ENCODE measurements around the gene ABCG1.

The ABCG1 gene

DNA sequence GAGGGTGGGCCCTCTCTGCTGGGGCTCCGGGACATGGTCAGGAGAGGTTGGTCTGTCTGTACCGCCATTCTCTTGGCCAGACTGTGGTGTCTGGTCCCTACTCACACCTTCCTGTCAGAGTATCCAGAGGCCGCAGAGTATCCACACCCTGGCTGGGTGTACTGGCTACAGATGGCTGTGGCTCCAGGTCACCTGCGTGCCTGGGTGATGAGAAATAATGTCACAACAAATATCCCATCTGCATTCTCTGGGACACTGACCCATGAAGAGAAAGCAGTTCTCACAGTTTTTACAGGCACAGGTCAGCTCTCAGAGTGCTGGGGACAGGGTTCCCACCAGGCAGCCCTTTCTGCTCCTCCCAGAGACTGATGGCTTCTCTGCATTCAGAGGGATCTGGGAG, 37.4 kb downstream of the ABCG1 start:
- TF ChIP-seq, protein P1, sequence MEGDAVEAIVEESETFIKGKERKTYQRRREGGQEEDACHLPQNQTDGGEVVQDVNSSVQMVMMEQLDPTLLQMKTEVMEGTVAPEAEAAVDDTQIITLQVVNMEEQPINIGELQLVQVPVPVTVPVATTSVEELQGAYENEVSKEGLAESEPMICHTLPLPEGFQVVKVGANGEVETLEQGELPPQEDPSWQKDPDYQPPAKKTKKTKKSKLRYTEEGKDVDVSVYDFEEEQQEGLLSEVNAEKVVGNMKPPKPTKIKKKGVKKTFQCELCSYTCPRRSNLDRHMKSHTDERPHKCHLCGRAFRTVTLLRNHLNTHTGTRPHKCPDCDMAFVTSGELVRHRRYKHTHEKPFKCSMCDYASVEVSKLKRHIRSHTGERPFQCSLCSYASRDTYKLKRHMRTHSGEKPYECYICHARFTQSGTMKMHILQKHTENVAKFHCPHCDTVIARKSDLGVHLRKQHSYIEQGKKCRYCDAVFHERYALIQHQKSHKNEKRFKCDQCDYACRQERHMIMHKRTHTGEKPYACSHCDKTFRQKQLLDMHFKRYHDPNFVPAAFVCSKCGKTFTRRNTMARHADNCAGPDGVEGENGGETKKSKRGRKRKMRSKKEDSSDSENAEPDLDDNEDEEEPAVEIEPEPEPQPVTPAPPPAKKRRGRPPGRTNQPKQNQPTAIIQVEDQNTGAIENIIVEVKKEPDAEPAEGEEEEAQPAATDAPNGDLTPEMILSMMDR (IDR thresholded peaks at IDR 0.05; ENCODE audit: insufficient read depth, low read depth, low read length, missing control alignments) = no peak
- no peak for DNase-seq (ENCODE audit: low read depth)
- H3K4me3 ChIP-seq (ENCODE audit: low read length) = no peak overlapping the region

DNA sequence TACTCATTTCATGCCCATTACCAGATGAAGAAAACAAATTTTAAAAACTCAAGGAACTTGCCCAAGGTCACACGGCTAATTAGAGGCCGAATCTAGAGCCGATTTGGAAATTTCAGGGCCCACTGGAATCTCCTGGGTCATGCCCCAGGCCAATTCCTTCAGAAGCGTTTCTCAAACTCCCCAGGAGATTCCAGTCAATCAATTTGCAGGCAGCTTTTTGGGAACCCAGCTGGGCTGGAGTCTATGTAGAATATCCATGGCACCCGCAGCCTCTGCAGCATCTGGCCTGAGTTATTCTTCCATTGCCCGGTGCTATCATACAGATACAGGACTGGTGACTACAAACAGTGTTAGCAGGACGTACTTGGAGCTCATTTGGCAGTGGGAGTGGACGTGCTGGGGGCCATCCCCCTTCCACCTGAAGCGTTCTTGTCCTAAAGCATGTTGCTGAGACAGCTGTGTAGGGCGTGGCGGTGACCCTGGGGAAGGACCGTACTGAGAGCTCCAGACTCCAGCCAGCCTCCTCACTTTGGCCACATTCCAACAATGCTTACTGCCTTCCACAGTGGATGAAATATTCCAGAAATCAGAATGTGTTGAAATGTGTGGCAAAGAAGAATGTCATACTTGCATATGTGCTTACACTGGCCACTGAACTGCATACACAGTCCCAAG, 38.3 kb downstream of the ABCG1 start:
- no peak overlapping the region for H3K4me3 ChIP-seq (ENCODE audit: low read length)
- no peak for DNase-seq (ENCODE audit: low read depth)
- TF ChIP-seq, protein P1 (IDR thresholded peaks at IDR 0.05; ENCODE audit: insufficient read depth, low read depth, low read length, missing control alignments) = no peak

DNA sequence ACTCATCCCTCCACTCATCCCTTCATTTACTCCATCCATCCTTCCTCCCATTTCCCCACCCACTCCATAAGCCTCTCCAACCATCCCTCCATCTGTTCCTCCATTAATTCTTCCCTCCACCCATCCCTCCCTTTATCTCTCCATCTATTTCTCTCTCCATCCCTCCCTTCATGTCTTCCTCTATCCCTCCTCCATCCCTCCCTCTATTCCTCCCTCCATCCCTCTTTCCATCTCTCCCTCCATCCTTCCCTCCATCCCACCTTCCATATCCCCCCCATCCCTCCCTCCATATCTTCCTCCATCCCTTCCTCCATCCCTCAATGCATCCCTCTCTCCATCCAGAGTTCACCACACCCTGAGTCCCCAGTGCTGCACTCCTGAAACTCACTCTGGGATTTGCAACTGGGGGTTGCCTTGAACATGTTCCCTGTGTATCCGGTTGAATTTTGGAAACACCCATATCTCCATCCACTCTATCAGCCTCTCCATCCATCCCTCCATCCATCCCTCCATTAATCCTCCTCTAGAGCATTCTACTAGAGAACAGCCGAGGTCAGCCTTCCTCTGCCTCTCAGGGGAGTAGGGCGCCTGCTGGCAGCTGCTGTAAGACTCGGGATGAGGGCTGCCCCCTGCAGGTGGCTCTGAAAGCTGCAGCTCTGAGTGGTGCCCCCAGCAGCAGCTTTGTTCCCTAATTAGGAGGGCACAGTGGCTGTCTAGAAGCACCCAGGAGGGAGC, 39.4 kb downstream of the ABCG1 start:
- H3K4me3 ChIP-seq (ENCODE audit: low read length) = no peak overlapping the region
- TF ChIP-seq, protein P1 (IDR thresholded peaks at IDR 0.05; ENCODE audit: insufficient read depth, low read depth, low read length, missing control alignments) = peak; percentile 75
- DNase-seq (ENCODE audit: low read depth) = peak; percentile 60

DNA sequence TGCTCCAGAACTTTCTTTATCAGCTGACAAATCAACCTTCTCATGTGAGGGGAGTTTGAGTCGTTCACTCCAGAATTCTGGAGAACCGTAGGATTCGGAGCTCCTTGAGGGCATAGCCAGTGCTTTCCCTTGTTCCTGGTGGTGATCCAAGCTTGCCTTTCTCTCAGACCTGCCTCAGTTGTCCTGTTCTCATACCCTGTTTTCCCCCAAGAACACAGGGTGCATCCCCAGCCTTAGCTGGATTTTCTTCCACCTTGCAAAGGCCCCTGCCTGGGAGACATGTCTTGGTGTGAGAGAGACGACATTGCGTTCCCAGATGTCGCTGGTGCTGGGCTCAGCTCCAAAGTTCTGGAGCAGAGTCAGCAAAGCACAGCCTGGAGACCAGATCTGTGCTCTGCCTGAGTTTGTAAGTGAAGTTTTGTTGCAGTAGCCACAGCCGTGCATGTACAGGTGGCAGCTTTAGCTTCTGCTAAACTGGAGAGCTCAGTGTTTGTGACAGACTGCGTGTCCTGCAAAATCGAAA, 40.0 kb downstream of the ABCG1 start:
- TF ChIP-seq, protein P1 (IDR thresholded peaks at IDR 0.05; ENCODE audit: insufficient read depth, low read depth, low read length, missing control alignments) = no peak
- DNase-seq (ENCODE audit: low read depth) = no peak
- no peak overlapping the region for H3K4me3 ChIP-seq (ENCODE audit: low read length)

DNA sequence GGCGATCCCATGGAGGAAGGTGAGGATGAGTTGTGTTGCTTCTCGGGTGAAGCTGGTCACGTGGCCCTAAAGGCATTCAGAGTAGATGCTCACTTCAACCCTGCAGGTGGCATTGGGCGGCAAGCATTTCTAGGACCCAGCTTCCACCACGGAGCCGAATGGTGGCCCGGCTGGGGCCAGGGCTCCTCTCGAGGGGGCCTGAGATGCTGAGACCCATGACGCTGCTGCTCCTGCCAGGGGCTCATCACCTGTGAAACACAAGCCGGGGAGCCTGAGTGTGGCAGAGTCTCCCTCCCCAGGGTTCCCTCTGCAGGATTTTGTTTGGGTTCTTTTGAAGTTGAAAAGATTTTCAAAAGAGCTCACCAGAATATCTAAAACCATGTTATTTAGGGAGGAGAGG, 41.2 kb downstream of the ABCG1 start:
- DNase-seq (ENCODE audit: low read depth) = no peak
- TF ChIP-seq, protein P1 (IDR thresholded peaks at IDR 0.05; ENCODE audit: insufficient read depth, low read depth, low read length, missing control alignments) = no peak
- H3K4me3 ChIP-seq (ENCODE audit: low read length) = no peak overlapping the region

DNA sequence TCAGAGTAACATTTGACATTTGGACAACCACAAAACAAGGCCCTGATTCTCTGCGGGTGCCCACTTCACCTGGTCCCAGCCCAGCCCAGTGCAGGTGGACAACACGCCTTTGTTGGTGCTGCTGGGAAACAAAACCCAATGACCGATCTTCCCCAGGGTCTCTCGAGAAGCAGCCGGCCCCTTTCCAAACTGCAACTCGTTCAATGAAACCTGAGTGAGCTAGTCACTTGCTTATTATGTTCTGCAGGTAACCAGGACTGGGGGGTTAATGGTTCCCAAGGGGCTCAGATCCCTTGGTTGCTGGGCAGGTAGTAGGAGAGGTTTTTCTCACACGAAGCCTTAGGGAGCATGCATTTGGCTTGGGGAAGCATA, 42.9 kb downstream of the ABCG1 start:
- TF ChIP-seq, protein P1 (IDR thresholded peaks at IDR 0.05; ENCODE audit: insufficient read depth, low read depth, low read length, missing control alignments) = no peak
- no peak for DNase-seq (ENCODE audit: low read depth)
- no peak overlapping the region for H3K4me3 ChIP-seq (ENCODE audit: low read length)

All from epithelial cell of esophagus (primary cell).